Measurements from ENCODE around the gene SSR4.

GRCh38 chrX:153776611-153777045 is 17.8 kb upstream of the SSR4 start:
- TF ChIP-seq PREB (CRISPR knock-in tag; IDR thresholded peaks at IDR 0.05) (no peak), NR2C2 (CRISPR knock-in tag; IDR thresholded peaks at IDR 0.05; ENCODE audit: borderline replicate concordance) (no peak), NR3C1 (CRISPR knock-in tag; IDR thresholded peaks at IDR 0.05) (no peak), SIX1 (CRISPR knock-in tag; IDR thresholded peaks at IDR 0.05; ENCODE audit: borderline replicate concordance) (no peak), MYNN (CRISPR knock-in tag; IDR thresholded peaks at IDR 0.05; ENCODE audit: low read depth) (no peak), ETV5 (CRISPR knock-in tag; IDR thresholded peaks at IDR 0.05; ENCODE audit: borderline replicate concordance) (no peak), HBP1 (CRISPR knock-in tag; IDR thresholded peaks at IDR 0.05; ENCODE audit: low read depth) (no peak), TAF15 (IDR thresholded peaks at IDR 0.05; ENCODE audit: low read depth, low read length, poor library complexity, severe bottlenecking) (no peak), ZSCAN29 (CRISPR knock-in tag; conservative IDR thresholded peaks at IDR 0.05) (no peak)
- TF ChIP-seq, protein P1, sequence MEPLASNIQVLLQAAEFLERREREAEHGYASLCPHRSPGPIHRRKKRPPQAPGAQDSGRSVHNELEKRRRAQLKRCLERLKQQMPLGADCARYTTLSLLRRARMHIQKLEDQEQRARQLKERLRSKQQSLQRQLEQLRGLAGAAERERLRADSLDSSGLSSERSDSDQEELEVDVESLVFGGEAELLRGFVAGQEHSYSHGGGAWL (CRISPR knock-in tag; IDR thresholded peaks at IDR 0.05): no peak
- TF ChIP-seq, protein P2, sequence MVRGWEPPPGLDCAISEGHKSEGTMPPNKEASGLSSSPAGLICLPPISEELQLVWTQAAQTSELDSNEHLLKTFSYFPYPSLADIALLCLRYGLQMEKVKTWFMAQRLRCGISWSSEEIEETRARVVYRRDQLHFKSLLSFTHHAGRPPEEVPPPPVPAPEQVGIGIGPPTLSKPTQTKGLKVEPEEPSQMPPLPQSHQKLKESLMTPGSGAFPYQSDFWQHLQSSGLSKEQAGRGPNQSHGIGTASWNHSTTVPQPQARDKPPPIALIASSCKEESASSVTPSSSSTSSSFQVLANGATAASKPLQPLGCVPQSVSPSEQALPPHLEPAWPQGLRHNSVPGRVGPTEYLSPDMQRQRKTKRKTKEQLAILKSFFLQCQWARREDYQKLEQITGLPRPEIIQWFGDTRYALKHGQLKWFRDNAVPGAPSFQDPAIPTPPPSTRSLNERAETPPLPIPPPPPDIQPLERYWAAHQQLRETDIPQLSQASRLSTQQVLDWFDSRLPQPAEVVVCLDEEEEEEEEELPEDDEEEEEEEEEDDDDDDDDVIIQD (CRISPR knock-in tag; IDR thresholded peaks at IDR 0.05; ENCODE audit: low read depth): no peak
- TF ChIP-seq, protein P3, sequence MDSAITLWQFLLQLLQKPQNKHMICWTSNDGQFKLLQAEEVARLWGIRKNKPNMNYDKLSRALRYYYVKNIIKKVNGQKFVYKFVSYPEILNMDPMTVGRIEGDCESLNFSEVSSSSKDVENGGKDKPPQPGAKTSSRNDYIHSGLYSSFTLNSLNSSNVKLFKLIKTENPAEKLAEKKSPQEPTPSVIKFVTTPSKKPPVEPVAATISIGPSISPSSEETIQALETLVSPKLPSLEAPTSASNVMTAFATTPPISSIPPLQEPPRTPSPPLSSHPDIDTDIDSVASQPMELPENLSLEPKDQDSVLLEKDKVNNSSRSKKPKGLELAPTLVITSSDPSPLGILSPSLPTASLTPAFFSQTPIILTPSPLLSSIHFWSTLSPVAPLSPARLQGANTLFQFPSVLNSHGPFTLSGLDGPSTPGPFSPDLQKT (CRISPR knock-in tag; IDR thresholded peaks at IDR 0.05; ENCODE audit: borderline replicate concordance): no peak
